HEK293T (cell line): Measurements from ENCODE around the gene SLC6A7.

Source experiments
- CTCF ChIA-PET: fragments of 350-600 bp; formaldehyde crosslinking; extraction: SDS; loops from one replicate; lab custom pipeline; 2021; ENCODE audit warnings: antibody characterized with exemption, inconsistent platforms; lab: Yijun Ruan, JAX
- POLR2A ChIA-PET: fragments of 350-600 bp; formaldehyde crosslinking; extraction: SDS; loops from one replicate; lab custom pipeline; 2020; ENCODE audit warnings: antibody characterized with exemption, inconsistent platforms; lab: Yijun Ruan, JAX
- DNase-seq: peaks from one replicate; pipeline ENCODE4 v3.0.0; 2012; ENCODE audit warnings: mixed read lengths; ENCODE audit errors: extremely low spot score
- ARNT ChIP-seq: fragments of 450-650 bp; IDR thresholded peaks from 2 replicates; pipeline ENCODE4 v1.6.1; 2017; ENCODE audit warnings: mild to moderate bottlenecking
- BHLHE40 ChIP-seq: fragments of 450-650 bp; IDR thresholded peaks from 2 replicates; pipeline ENCODE4 v1.6.1; 2016; ENCODE audit warnings: mild to moderate bottlenecking, moderate library complexity, borderline replicate concordance
- CTBP1 ChIP-seq: fragments of 450-650 bp; IDR thresholded peaks from 2 replicates; pipeline ENCODE4 v1.6.1; 2016; ENCODE audit warnings: borderline replicate concordance
- ELF4 ChIP-seq: fragments of 450-650 bp; IDR thresholded peaks from 2 replicates; pipeline ENCODE4 v1.6.1; 2017; ENCODE audit warnings: antibody characterized with exemption
- FOXA1 ChIP-seq: fragments of 450-650 bp; IDR thresholded peaks from 2 replicates; pipeline ENCODE4 v1.6.1; 2016; ENCODE audit warnings: mild to moderate bottlenecking
- FOXK2 ChIP-seq: fragments of 450-650 bp; IDR thresholded peaks from 2 replicates; pipeline ENCODE4 v1.6.1; 2016; ENCODE audit warnings: mild to moderate bottlenecking
- FOXM1 ChIP-seq: fragments of 450-650 bp; IDR thresholded peaks from 2 replicates; pipeline ENCODE4 v1.6.1; 2017; ENCODE audit warnings: mild to moderate bottlenecking, borderline replicate concordance
- HDGF ChIP-seq: fragments of 450-650 bp; IDR thresholded peaks from 2 replicates; pipeline ENCODE4 v1.6.1; 2017; ENCODE audit warnings: antibody characterized with exemption, borderline replicate concordance
- L3MBTL2 ChIP-seq: fragments of 450-650 bp; conservative IDR thresholded peaks from 2 replicates; pipeline ENCODE4 v1.6.1; 2016; ENCODE audit warnings: mild to moderate bottlenecking
- LEF1 ChIP-seq: fragments of 450-650 bp; IDR thresholded peaks from 2 replicates; pipeline ENCODE4 v1.6.1; 2017; ENCODE audit warnings: mild to moderate bottlenecking, borderline replicate concordance
- NFRKB ChIP-seq: fragments of 450-650 bp; IDR thresholded peaks from 2 replicates; pipeline ENCODE4 v1.6.1; 2016; ENCODE audit warnings: mild to moderate bottlenecking, moderate library complexity
- SP1 ChIP-seq: fragments of 450-650 bp; IDR thresholded peaks from 2 replicates; pipeline ENCODE4 v1.6.1; 2017
- SUZ12 ChIP-seq: fragments of 450-650 bp; IDR thresholded peaks from 2 replicates; pipeline ENCODE4 v1.6.1; 2016; ENCODE audit warnings: mild to moderate bottlenecking
- TARDBP ChIP-seq: fragments of 450-650 bp; IDR thresholded peaks from 2 replicates; pipeline ENCODE4 v1.6.1; 2016
- ZNF384 ChIP-seq: fragments of 450-650 bp; IDR thresholded peaks from 2 replicates; pipeline ENCODE4 v1.6.1; 2016
- TF ChIP-seq, protein P1 (sequence below): fragments of 450-650 bp; IDR thresholded peaks from 2 replicates; pipeline ENCODE4 v1.6.1; 2016

The SLC6A7 gene

DNA sequence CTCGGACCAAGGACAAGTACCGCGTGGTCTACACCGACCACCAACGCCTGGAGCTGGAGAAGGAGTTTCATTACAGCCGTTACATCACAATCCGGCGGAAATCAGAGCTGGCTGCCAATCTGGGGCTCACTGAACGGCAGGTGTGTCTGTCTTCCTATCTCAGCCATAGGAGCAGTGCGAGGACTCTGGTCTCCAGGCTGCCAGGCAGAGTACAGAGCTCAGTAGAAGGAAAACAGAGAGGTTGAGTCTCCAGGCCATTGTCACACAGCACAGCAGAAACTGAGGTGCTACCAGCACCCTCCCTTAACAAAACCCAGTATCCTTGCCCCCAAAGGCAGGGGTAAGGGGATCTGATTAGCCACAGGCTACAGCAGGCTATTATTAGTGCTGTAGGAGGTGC lies 7.1 kb upstream of the SLC6A7 start:
- CTCF ChIA-PET: no interaction called here
- DNase-seq: no peak
- TF ChIP-seq ZNF384 (no peak), TARDBP (no peak), L3MBTL2 (no peak), FOXK2 (no peak), BHLHE40 (no peak), HDGF (no peak), NFRKB (no peak), CTBP1 (no peak), FOXA1 (no peak), LEF1 (no peak), SUZ12 (no peak), SP1 (no peak), ELF4 (no peak), FOXM1 (no peak)
- TF ChIP-seq, protein P1, sequence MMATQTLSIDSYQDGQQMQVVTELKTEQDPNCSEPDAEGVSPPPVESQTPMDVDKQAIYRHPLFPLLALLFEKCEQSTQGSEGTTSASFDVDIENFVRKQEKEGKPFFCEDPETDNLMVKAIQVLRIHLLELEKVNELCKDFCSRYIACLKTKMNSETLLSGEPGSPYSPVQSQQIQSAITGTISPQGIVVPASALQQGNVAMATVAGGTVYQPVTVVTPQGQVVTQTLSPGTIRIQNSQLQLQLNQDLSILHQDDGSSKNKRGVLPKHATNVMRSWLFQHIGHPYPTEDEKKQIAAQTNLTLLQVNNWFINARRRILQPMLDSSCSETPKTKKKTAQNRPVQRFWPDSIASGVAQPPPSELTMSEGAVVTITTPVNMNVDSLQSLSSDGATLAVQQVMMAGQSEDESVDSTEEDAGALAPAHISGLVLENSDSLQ: no peak
- POLR2A ChIA-PET: no interaction called here

DNA sequence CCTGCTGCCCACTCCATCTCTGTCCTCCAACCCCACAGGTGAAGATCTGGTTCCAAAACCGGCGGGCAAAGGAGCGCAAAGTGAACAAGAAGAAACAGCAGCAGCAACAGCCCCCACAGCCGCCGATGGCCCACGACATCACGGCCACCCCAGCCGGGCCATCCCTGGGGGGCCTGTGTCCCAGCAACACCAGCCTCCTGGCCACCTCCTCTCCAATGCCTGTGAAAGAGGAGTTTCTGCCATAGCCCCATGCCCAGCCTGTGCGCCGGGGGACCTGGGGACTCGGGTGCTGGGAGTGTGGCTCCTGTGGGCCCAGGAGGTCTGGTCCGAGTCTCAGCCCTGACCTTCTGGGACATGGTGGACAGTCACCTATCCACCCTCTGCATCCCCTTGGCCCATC lies 6.4 kb upstream of the SLC6A7 start:
- POLR2A ChIA-PET: no interaction called here
- no peak for TF ChIP-seq TARDBP
- TF ChIP-seq CTBP1: no peak
- TF ChIP-seq ARNT: no peak
- TF ChIP-seq HDGF: no peak
- TF ChIP-seq ELF4: no peak
- no peak for TF ChIP-seq SUZ12
- no peak for TF ChIP-seq L3MBTL2
- TF ChIP-seq SP1: no peak
- no peak for TF ChIP-seq FOXK2
- no peak for TF ChIP-seq FOXA1
- no peak for TF ChIP-seq BHLHE40
- TF ChIP-seq ZNF384: no peak
- no peak for TF ChIP-seq NFRKB
- TF ChIP-seq FOXM1: no peak
- no peak for DNase-seq
- CTCF ChIA-PET: no interaction called here

GRCh38 chr5:150184006-150184405 lies 5.9 kb upstream of the SLC6A7 start:
- ChIA-PET POLR2A (no interaction called here), CTCF (no interaction called here)
- DNase-seq: no peak
- TF ChIP-seq BHLHE40 (no peak), SUZ12 (no peak), L3MBTL2 (no peak), FOXM1 (no peak), ARNT (no peak), LEF1 (no peak), ZNF384 (no peak), CTBP1 (no peak), FOXA1 (no peak), HDGF (no peak), TARDBP (no peak)
- TF ChIP-seq, protein P1: no peak

GRCh38 chr5:150184990-150185912 lies 4.6 kb upstream of the SLC6A7 start:
- ChIA-PET POLR2A (no interaction called here), CTCF (interaction anchor here (0.6 kb wide), 1 partner anchor 403 kb away, joined by 3 read pairs; no protein-coding TSS in a partner anchor)
- TF ChIP-seq FOXA1: no peak
- TF ChIP-seq TARDBP: no peak
- no peak for TF ChIP-seq NFRKB
- no peak for TF ChIP-seq BHLHE40
- TF ChIP-seq L3MBTL2: no peak
- TF ChIP-seq, protein P1: no peak
- no peak for TF ChIP-seq ARNT
- DNase-seq: no peak

GRCh38 chr5:150186137-150186536 lies 3.7 kb upstream of the SLC6A7 start:
- TF ChIP-seq ZNF384: no peak
- TF ChIP-seq FOXK2: no peak
- TF ChIP-seq NFRKB: no peak
- no peak for TF ChIP-seq TARDBP
- TF ChIP-seq CTBP1: no peak
- TF ChIP-seq SP1: no peak
- DNase-seq: no peak
- ChIA-PET CTCF (no interaction called here), POLR2A (no interaction called here)

DNA sequence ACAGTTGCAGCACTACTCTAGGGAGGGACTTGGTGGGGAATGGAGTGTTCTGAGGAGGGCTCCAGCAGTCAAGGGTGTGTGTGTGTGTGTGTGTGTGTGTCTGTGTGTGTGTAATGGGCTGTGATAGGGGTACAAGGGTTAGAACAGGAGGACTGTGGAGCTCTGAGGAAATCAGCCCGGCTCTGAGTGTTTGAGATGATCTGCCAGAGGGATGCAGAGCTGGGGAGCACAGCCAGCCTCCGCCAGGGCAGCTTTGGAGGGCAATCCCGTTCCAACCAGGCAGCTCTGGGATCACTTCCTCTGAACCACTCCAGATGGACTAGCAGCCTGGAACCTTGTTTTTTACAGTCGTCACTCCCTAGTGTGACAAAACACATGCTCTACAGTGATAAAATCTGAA lies 3.0 kb upstream of the SLC6A7 start:
- CTCF ChIA-PET: interaction anchor here (0.6 to 1.8 kb wide), 3 partner anchors 11 to 627 kb away, joined by 3 to 5 read pairs (median 4); no protein-coding TSS in a partner anchor
- DNase-seq: no peak

More for the DNA sequence above, 3.0 kb upstream of the SLC6A7 start:
- TF ChIP-seq FOXM1 (no peak), SUZ12 (no peak), ARNT (no peak), TARDBP (no peak), ELF4 (no peak), CTBP1 (no peak), SP1 (no peak), LEF1 (no peak), ZNF384 (no peak), BHLHE40 (no peak), FOXK2 (no peak), NFRKB (no peak), L3MBTL2 (no peak), FOXA1 (no peak)
- TF ChIP-seq, protein P1: no peak
- POLR2A ChIA-PET: no interaction called here
